ENCODE results near the gene EPB41. TPM values are rescaled to one million over a fixed set of nuclear protein-coding genes. Genes with fewer than 3 reads are reported as not detected.

The EPB41 gene
- total RNA-seq, 2 donors from 2014 or later: 40.0 to 63.2 TPM

DNA sequence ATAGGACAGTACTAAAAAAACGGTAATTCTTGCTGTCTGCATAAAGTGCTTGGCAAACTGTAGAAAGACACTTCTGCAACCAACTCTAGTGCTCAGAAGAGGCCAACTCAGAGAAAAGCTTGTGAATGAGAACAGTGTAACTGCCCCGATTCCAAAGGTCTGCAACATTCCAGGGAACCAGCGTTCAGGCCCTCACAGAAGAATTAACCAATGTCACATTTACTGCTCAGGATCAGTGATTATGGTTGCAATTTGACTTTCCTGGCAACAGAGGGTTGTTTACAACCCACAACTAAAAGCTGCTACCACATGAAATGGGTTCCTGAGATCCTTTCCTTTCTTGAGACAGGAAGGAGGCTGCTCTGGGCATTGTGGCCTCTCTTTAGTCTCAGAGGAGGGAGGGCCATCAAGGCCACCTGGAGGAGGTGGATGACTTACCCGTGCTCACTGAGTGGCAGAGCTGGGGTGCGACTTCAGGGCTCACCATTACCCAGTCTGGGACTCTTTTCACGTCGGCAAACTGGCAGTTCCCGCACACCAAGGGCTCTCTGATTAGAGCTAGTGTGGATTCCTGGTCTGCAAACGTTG is 252.0 kb downstream of the EPB41 start:
- ATAC-seq (replicated peaks): no peak
- Mint-ChIP-seq H3K27me3 (no peaks in the 10 kb centered on the region), H3K4me3 (no peak overlapping the region), H3K9me3 (no peaks in the 10 kb centered on the region), H3K36me3 (ENCODE audit: low read depth) (peaks cover 100% of the 10 kb centered on the region), H3K27ac (peak overlapping the region; percentile 72), H3K4me1 (peaks cover 48% of the 10 kb centered on the region)

DNA sequence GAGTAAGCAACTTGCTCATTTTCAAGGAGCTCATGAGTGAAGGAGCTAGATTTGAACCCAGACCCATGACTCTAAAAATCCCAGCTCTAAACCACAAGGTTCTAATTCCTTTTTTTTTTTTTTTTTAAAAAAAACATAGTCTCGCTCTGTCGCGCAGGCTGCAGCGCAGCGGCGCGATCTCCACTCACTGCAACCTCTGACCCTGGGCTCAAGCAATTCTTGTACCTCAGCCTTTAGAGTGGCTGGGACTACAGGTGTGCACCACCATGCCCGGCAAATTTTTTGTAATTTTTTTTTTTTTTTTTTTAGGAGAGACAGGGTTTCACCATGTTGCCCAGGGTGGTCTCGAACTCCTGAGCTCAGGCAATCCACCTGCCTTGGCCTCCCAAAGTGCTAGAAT is 253.5 kb downstream of the EPB41 start:
- Mint-ChIP-seq H3K36me3 (ENCODE audit: low read depth) (peaks cover 100% of the 10 kb centered on the region), H3K27ac (no peak overlapping the region)
- ATAC-seq (replicated peaks): no peak

More for the DNA sequence above, 253.5 kb downstream of the EPB41 start:
- H3K9me3 Mint-ChIP-seq: no peaks in the 10 kb centered on the region
- H3K4me3 Mint-ChIP-seq: no peak overlapping the region
- peaks cover 58% of the 10 kb centered on the region for H3K4me1 Mint-ChIP-seq
- no peaks in the 10 kb centered on the region for H3K27me3 Mint-ChIP-seq

Other genes with a start within 250 kb of the EPB41 start
- 10 to 100 TPM; 27.4 to 33.1 TPM for gene GMEB1, start 245.8 kb upstream of the EPB41 start, total RNA-seq
- gene YTHDF2, start 177.6 kb upstream of the EPB41 start, total RNA-seq: 10 to 100 TPM; 60.1 to 74.9 TPM
- not detected for gene OPRD1, start 102.4 kb upstream of the EPB41 start, total RNA-seq
- gene TMEM200B, start 209.3 kb downstream of the EPB41 start, total RNA-seq: 1 to 10 TPM in 1 of 2 donors, not detected in 1; 1.1 TPM